HepG2 (cell line): ENCODE results near the gene GCHFR. TPM values are rescaled to one million over a fixed set of nuclear protein-coding genes. Genes with fewer than 3 reads are reported as not detected.

ENCODE experiments used
- DZIP1 ChIP-seq: sonication (generic); formaldehyde crosslinking; IDR thresholded peaks from 2 replicates; pipeline ENCODE4 v1.5.0; 2020; ENCODE audit warnings: mild to moderate bottlenecking, missing genetic modification reagents
- FIP1L1 ChIP-seq: fragments of 200-400 bp; formaldehyde crosslinking; IDR thresholded peaks from 2 replicates; pipeline ENCODE4 v1.6.1; 2018; ENCODE audit warnings: low read depth, mild to moderate bottlenecking, low read length, moderate library complexity, borderline replicate concordance; ENCODE audit not compliant: insufficient read depth
- FOXJ3 ChIP-seq: sonication (generic); formaldehyde crosslinking; IDR thresholded peaks from 2 replicates; pipeline ENCODE4 v1.4.0; 2020; ENCODE audit warnings: missing genetic modification reagents, mild to moderate bottlenecking, borderline replicate concordance
- GFI1 ChIP-seq: sonication (generic); formaldehyde crosslinking; IDR thresholded peaks from 2 replicates; pipeline ENCODE4 v1.5.0; 2020; ENCODE audit warnings: missing genetic modification reagents, mild to moderate bottlenecking, borderline replicate concordance
- KAT8 ChIP-seq: IDR thresholded peaks from 2 replicates; pipeline ENCODE4 v1.6.1; 2016; ENCODE audit warnings: missing genetic modification reagents, missing compliant biosample characterization
- KDM5A ChIP-seq: fragments of 200-600 bp; sonication (generic); IDR thresholded peaks from 2 replicates; pipeline ENCODE4 v1.7.0; 2018; ENCODE audit warnings: antibody characterized with exemption, mild to moderate bottlenecking, low read length, borderline replicate concordance
- SOX5 ChIP-seq: IDR thresholded peaks from 2 replicates; pipeline ENCODE4 v1.6.1; 2016; ENCODE audit warnings: borderline replicate concordance
- TFDP2 ChIP-seq: sonication (generic); formaldehyde crosslinking; IDR thresholded peaks from 2 replicates; pipeline ENCODE4 v1.4.0; 2020; ENCODE audit warnings: missing genetic modification reagents
- ZFP91 ChIP-seq: sonication (generic); formaldehyde crosslinking; IDR thresholded peaks from 2 replicates; pipeline ENCODE4 v1.9.0; 2022; ENCODE audit warnings: missing genetic modification reagents, mild to moderate bottlenecking, borderline replicate concordance
- ZNF34 ChIP-seq: sonication (generic); formaldehyde crosslinking; IDR thresholded peaks from 2 replicates; pipeline ENCODE4 v1.4.0; 2020; ENCODE audit warnings: mild to moderate bottlenecking, missing genetic modification reagents, borderline replicate concordance
- polyA plus RNA-seq, 8 experiments: library from polyadenylated mRNA; depleted of rRNA in 3 of 8; stranded (reverse) in 7 of 8; unstranded in 1 of 8; fragments of >200 nt; fragmentation: Illumina TruSeq in 4 of 8; extraction: Trizol in 4 of 8; gene quantifications; 2 replicates each; pipeline versions ENCODE4 v1.2.1 to v1.2.3, GENCODE V29; 2011 to 2016; ENCODE audit warnings: low read depth in 4 of 8, missing spikeins in 1 of 8, mixed read lengths in 1 of 8; ENCODE audit not compliant: insufficient read depth in 1 of 8
- total RNA-seq, 5 experiments: library from RNA; depleted of rRNA; stranded (reverse); fragments of >200 nt; fragmentation: Illumina TruSeq; extraction: Trizol; gene quantifications; 2 replicates each; pipeline ENCODE4 v1.2.3, GENCODE V29; 2016; ENCODE audit warnings: low read depth in 1 of 5
- TF ChIP-seq, protein P1 (sequence below): sonication (generic); formaldehyde crosslinking; conservative IDR thresholded peaks from 2 replicates; pipeline ENCODE4 v1.4.0; 2020; ENCODE audit warnings: missing genetic modification reagents

Gene GCHFR
- total and polyA plus RNA-seq, 2 of the 13 experiments (the other 11 are each of a cell fraction or from before 2014, with no cell fraction given) = 51.5 to 92.4 TPM

- peak; percentile 65 for TF ChIP-seq TFDP2
- peak; percentile 77; the same call in 1 of the 2 replicates for TF ChIP-seq KDM5A
- TF ChIP-seq, protein P1, sequence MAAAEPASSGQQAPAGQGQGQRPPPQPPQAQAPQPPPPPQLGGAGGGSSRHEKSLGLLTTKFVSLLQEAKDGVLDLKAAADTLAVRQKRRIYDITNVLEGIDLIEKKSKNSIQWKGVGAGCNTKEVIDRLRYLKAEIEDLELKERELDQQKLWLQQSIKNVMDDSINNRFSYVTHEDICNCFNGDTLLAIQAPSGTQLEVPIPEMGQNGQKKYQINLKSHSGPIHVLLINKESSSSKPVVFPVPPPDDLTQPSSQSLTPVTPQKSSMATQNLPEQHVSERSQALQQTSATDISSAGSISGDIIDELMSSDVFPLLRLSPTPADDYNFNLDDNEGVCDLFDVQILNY (CRISPR knock-in tag) = no peak; the same call in 1 of the 2 replicates
- no peak for TF ChIP-seq GFI1 (CRISPR knock-in tag)
- TF ChIP-seq FOXJ3 = peak; percentile 7; the same call in 1 of the 2 replicates
- peak; percentile 94 for TF ChIP-seq ZFP91 (CRISPR knock-in tag)
- peak; percentile 82 for TF ChIP-seq KAT8 (CRISPR knock-in tag)
- TF ChIP-seq DZIP1 = no peak; the same call in 1 of the 2 replicates
- TF ChIP-seq SOX5 = peak; percentile 46; the same call in 1 of the 2 replicates
- peak; percentile 84; the same call in 1 of the 2 replicates for TF ChIP-seq ZNF34
- TF ChIP-seq FIP1L1 = no peak
These were observed 43.4 kb downstream of the GCHFR start, which contains the start of the genes DNAJC17 and ZFYVE19 (continued) for GRCh38 chr15:40807028-40807887.
